GM11168 (cell line): ENCODE data around the gene KRT85.
"Not testable (repeated sequence)": the region's sequence is repeated elsewhere in the genome, so short reads cannot be mapped to it uniquely, and the experiment has no call there.

Experiments
- in situ Hi-C: fragments of 300-500 bp; cut with MboI; formaldehyde crosslinking; loops from one replicate; pipeline ENCODE4 v1.12.0; 2022; ENCODE audit warnings: low sequenced_read_pairs; ENCODE audit not compliant: unreplicated experiment

Gene KRT85

GRCh38 chr12:52353766-52354165 lies 13.5 kb downstream of the KRT85 start:
- in situ Hi-C loops: no loop called here

- in situ Hi-C loops: no loop called here
Measured at GRCh38 chr12:52352951-52353350, 14.3 kb downstream of the KRT85 start.

GRCh38 chr12:52351196-52352059 lies 15.9 kb downstream of the KRT85 start:
- in situ Hi-C loops: no loop called here

GRCh38 chr12:52350786-52351185 lies 16.5 kb downstream of the KRT85 start:
- in situ Hi-C loops: no loop called here

- in situ Hi-C loops: no loop called here
Measured at GRCh38 chr12:52350021-52350620, 17.2 kb downstream of the KRT85 start.

- in situ Hi-C loops: no loop called here
Measured at GRCh38 chr12:52349196-52349595, 18.1 kb downstream of the KRT85 start.

GRCh38 chr12:52347551-52348510 lies 19.4 kb downstream of the KRT85 start:
- in situ Hi-C loops: no loop called here

GRCh38 chr12:52347016-52347415 lies 20.3 kb downstream of the KRT85 start:
- in situ Hi-C loops: no loop called here

GRCh38 chr12:52346593-52346992 lies 20.7 kb downstream of the KRT85 start:
- in situ Hi-C loops: no loop called here

- in situ Hi-C loops: not testable (repeated sequence)
Measured at GRCh38 chr12:52345041-52345440, 22.2 kb downstream of the KRT85 start.

GRCh38 chr12:52344111-52344510 lies 23.2 kb downstream of the KRT85 start:
- in situ Hi-C loops: no loop called here

- in situ Hi-C loops: no loop called here
Measured at GRCh38 chr12:52343550-52343949, 23.7 kb downstream of the KRT85 start.

- in situ Hi-C loops: no loop called here
Measured at GRCh38 chr12:52342781-52343490, 24.3 kb downstream of the KRT85 start.

- in situ Hi-C loops: no loop called here
Measured at GRCh38 chr12:52341066-52341580, 26.2 kb downstream of the KRT85 start.

GRCh38 chr12:52338241-52338960 lies 28.9 kb downstream of the KRT85 start:
- in situ Hi-C loops: no loop called here

GRCh38 chr12:52337054-52337453 lies 30.2 kb downstream of the KRT85 start:
- in situ Hi-C loops: no loop called here

GRCh38 chr12:52336641-52337040 lies 30.6 kb downstream of the KRT85 start:
- in situ Hi-C loops: no loop called here

GRCh38 chr12:52335598-52336262 lies 31.6 kb downstream of the KRT85 start:
- in situ Hi-C loops: no loop called here

GRCh38 chr12:52334185-52334584 lies 33.1 kb downstream of the KRT85 start:
- in situ Hi-C loops: no loop called here
